HEK293 (cell line): Measurements from ENCODE around the gene ZNF609.

ENCODE experiments used
- BCL11B ChIP-seq: fragments of 450-650 bp; formaldehyde crosslinking; IDR thresholded peaks from 2 replicates; pipeline ENCODE4 v1.5.1; 2016; ENCODE audit warnings: low read depth, missing biosample characterization, missing genetic modification characterization
- GFI1B ChIP-seq: fragments of 450-650 bp; formaldehyde crosslinking; IDR thresholded peaks from 2 replicates; pipeline ENCODE4 v1.5.1; 2016; ENCODE audit warnings: missing biosample characterization, missing genetic modification characterization
- HOXC10 ChIP-seq: sonication (generic); formaldehyde crosslinking; IDR thresholded peaks from 2 replicates; pipeline ENCODE4 v1.8.1; 2023; ENCODE audit warnings: mild to moderate bottlenecking, missing genetic modification reagents
- IKZF3 ChIP-seq: fragments of 450-650 bp; IDR thresholded peaks from 2 replicates; pipeline ENCODE4 v1.5.0; 2018; ENCODE audit warnings: missing biosample characterization, mild to moderate bottlenecking, missing genetic modification characterization, moderate library complexity
- KLF10 ChIP-seq: fragments of 450-650 bp; IDR thresholded peaks from 2 replicates; pipeline ENCODE4 v1.5.1; 2018; ENCODE audit warnings: missing biosample characterization, mild to moderate bottlenecking, missing genetic modification characterization
- MZF1 ChIP-seq: fragments of 450-650 bp; formaldehyde crosslinking; IDR thresholded peaks from 2 replicates; pipeline ENCODE4 v1.5.1; 2017; ENCODE audit warnings: missing biosample characterization, missing genetic modification characterization, borderline replicate concordance
- OSR2 ChIP-seq: fragments of 450-650 bp; formaldehyde crosslinking; IDR thresholded peaks from 2 replicates; pipeline ENCODE4 v1.5.1; 2016; ENCODE audit warnings: missing biosample characterization, missing genetic modification characterization
- OVOL3 ChIP-seq: fragments of 450-650 bp; formaldehyde crosslinking; IDR thresholded peaks from 2 replicates; pipeline ENCODE4 v1.5.1; 2016; ENCODE audit warnings: missing biosample characterization, missing genetic modification characterization
- SETDB1 ChIP-seq: IDR thresholded peaks from one replicate; pipeline ENCODE4 v1.6.1; 2017; ENCODE audit warnings: mild to moderate bottlenecking, low read length, moderate library complexity, mixed read lengths; ENCODE audit not compliant: insufficient read length
- TCF7L2 ChIP-seq: IDR thresholded peaks from 2 replicates; pipeline ENCODE4 v1.6.1; 2011; ENCODE audit warnings: low read depth, mild to moderate bottlenecking, inconsistent platforms, low read length, moderate library complexity, borderline replicate concordance
- WT1 ChIP-seq: fragments of 450-650 bp; formaldehyde crosslinking; IDR thresholded peaks from 2 replicates; pipeline ENCODE4 v1.5.1; 2016; ENCODE audit warnings: missing biosample characterization, missing genetic modification characterization
- ZBTB1 ChIP-seq: fragments of 450-650 bp; formaldehyde crosslinking; IDR thresholded peaks from 2 replicates; pipeline ENCODE4 v1.5.1; 2016; ENCODE audit warnings: missing biosample characterization, missing genetic modification characterization
- ZBTB8A ChIP-seq: fragments of 450-650 bp; formaldehyde crosslinking; IDR thresholded peaks from 2 replicates; pipeline ENCODE4 v1.5.1; 2016; ENCODE audit warnings: missing biosample characterization, missing genetic modification characterization
- ZNF112 ChIP-seq: fragments of 450-650 bp; formaldehyde crosslinking; IDR thresholded peaks from 2 replicates; pipeline ENCODE4 v1.5.0; 2017; ENCODE audit warnings: missing biosample characterization, missing genetic modification characterization
- ZNF114 ChIP-seq: fragments of 450-650 bp; formaldehyde crosslinking; IDR thresholded peaks from 2 replicates; pipeline ENCODE4 v1.5.0; 2017; ENCODE audit warnings: missing biosample characterization, missing genetic modification characterization
- ZNF157 ChIP-seq: fragments of 450-650 bp; formaldehyde crosslinking; IDR thresholded peaks from 2 replicates; pipeline ENCODE4 v1.5.1; 2016; ENCODE audit warnings: missing biosample characterization, missing genetic modification characterization
- ZNF23 ChIP-seq: fragments of 450-650 bp; formaldehyde crosslinking; IDR thresholded peaks from 2 replicates; pipeline ENCODE4 v1.5.1; 2016; ENCODE audit warnings: missing biosample characterization, missing genetic modification characterization, borderline replicate concordance
- ZNF24 ChIP-seq: fragments of 450-650 bp; formaldehyde crosslinking; IDR thresholded peaks from 2 replicates; pipeline ENCODE4 v1.5.1; 2016; ENCODE audit warnings: missing biosample characterization, missing genetic modification characterization
- ZNF274 ChIP-seq, 2 experiments: fragments of 200-500 bp in 1 of 2; fragments of 450-650 bp in 1 of 2; sonication (Bioruptor generic) in 1 of 2; formaldehyde crosslinking in 1 of 2; IDR thresholded peaks; 2 replicates each; pipeline versions ENCODE4 v1.5.1 to v1.6.1; 2014 to 2016; ENCODE audit warnings: borderline replicate concordance in 1 of 2, inconsistent platforms in 1 of 2, low read length in 1 of 2, missing biosample characterization in 1 of 2, missing genetic modification characterization in 1 of 2
- ZNF324 ChIP-seq: fragments of 450-650 bp; formaldehyde crosslinking; IDR thresholded peaks from 2 replicates; pipeline ENCODE4 v1.5.1; 2016; ENCODE audit warnings: missing biosample characterization, missing genetic modification characterization
- ZNF341 ChIP-seq: fragments of 450-650 bp; formaldehyde crosslinking; IDR thresholded peaks from 2 replicates; pipeline ENCODE4; 2016; ENCODE audit warnings: low read depth, missing biosample characterization, missing genetic modification characterization
- ZNF350 ChIP-seq: fragments of 450-650 bp; formaldehyde crosslinking; IDR thresholded peaks from 2 replicates; pipeline ENCODE4 v1.5.0; 2017; ENCODE audit warnings: missing biosample characterization, mild to moderate bottlenecking, missing genetic modification characterization
- ZNF423 ChIP-seq: fragments of 450-650 bp; formaldehyde crosslinking; IDR thresholded peaks from 2 replicates; pipeline ENCODE4 v1.5.1; 2016; ENCODE audit warnings: missing biosample characterization, missing genetic modification characterization
- ZNF426 ChIP-seq: fragments of 450-650 bp; formaldehyde crosslinking; IDR thresholded peaks from 2 replicates; pipeline ENCODE4 v1.5.1; 2017; ENCODE audit warnings: missing biosample characterization, missing genetic modification characterization, mild to moderate bottlenecking, inconsistent platforms, moderate library complexity
- ZNF473 ChIP-seq: fragments of 450-650 bp; formaldehyde crosslinking; IDR thresholded peaks from 2 replicates; pipeline ENCODE4 v1.5.1; 2017; ENCODE audit warnings: missing biosample characterization, missing genetic modification characterization
- ZNF530 ChIP-seq: fragments of 450-650 bp; formaldehyde crosslinking; IDR thresholded peaks from 2 replicates; pipeline ENCODE4 v1.5.1; 2016; ENCODE audit warnings: low read depth, missing biosample characterization, missing genetic modification characterization
- ZNF558 ChIP-seq: fragments of 450-650 bp; formaldehyde crosslinking; IDR thresholded peaks from 2 replicates; pipeline ENCODE4 v1.5.1; 2016; ENCODE audit warnings: missing biosample characterization, missing genetic modification characterization
- ZNF585B ChIP-seq: fragments of 450-650 bp; formaldehyde crosslinking; IDR thresholded peaks from 2 replicates; pipeline ENCODE4 v1.5.1; 2016; ENCODE audit warnings: missing biosample characterization, missing genetic modification characterization
- ZNF610 ChIP-seq: fragments of 450-650 bp; formaldehyde crosslinking; IDR thresholded peaks from 2 replicates; pipeline ENCODE4 v1.5.1; 2016; ENCODE audit warnings: missing biosample characterization, missing genetic modification characterization, borderline replicate concordance
- ZNF624 ChIP-seq: fragments of 450-650 bp; formaldehyde crosslinking; IDR thresholded peaks from 2 replicates; pipeline ENCODE4 v1.5.1; 2017; ENCODE audit warnings: missing biosample characterization, missing genetic modification characterization
- ZNF629 ChIP-seq: fragments of 450-650 bp; formaldehyde crosslinking; IDR thresholded peaks from 2 replicates; pipeline ENCODE4 v1.5.1; 2017; ENCODE audit warnings: missing biosample characterization, missing genetic modification characterization
- ZNF776 ChIP-seq: fragments of 450-650 bp; formaldehyde crosslinking; IDR thresholded peaks from 2 replicates; pipeline ENCODE4 v1.5.0; 2017; ENCODE audit warnings: missing biosample characterization, missing genetic modification characterization, borderline replicate concordance
- ZNF777 ChIP-seq: fragments of 450-650 bp; formaldehyde crosslinking; IDR thresholded peaks from 2 replicates; pipeline ENCODE4 v1.5.1; 2017; ENCODE audit warnings: missing biosample characterization, missing genetic modification characterization, borderline replicate concordance
- ZSCAN30 ChIP-seq: fragments of 450-650 bp; IDR thresholded peaks from 2 replicates; pipeline ENCODE4 v1.5.1; 2018; ENCODE audit warnings: missing biosample characterization, mild to moderate bottlenecking, missing genetic modification characterization, moderate library complexity
- ZSCAN5A ChIP-seq: fragments of 450-650 bp; formaldehyde crosslinking; IDR thresholded peaks from 2 replicates; pipeline ENCODE4 v1.5.1; 2016; ENCODE audit warnings: missing biosample characterization, missing genetic modification characterization
- TF ChIP-seq, protein P1 (sequence below): fragments of 450-650 bp; formaldehyde crosslinking; IDR thresholded peaks from 2 replicates; pipeline ENCODE4 v1.5.1; 2016; ENCODE audit warnings: missing biosample characterization, missing genetic modification characterization
- TF ChIP-seq, protein P2 (sequence below): fragments of 450-650 bp; formaldehyde crosslinking; IDR thresholded peaks from 2 replicates; pipeline ENCODE4 v1.5.1; 2016; ENCODE audit warnings: missing biosample characterization, missing genetic modification characterization
- TF ChIP-seq, protein P3 (sequence below): fragments of 450-650 bp; formaldehyde crosslinking; IDR thresholded peaks from 2 replicates; pipeline ENCODE4 v1.5.1; 2016; ENCODE audit warnings: missing biosample characterization, missing genetic modification characterization

ZNF609 gene

GRCh38 chr15:64521726-64522164 is 61.4 kb downstream of the ZNF609 start (continued):
- no peak for TF ChIP-seq GFI1B (tag by site-specific recombination)
- no peak for TF ChIP-seq ZNF423 (tag by site-specific recombination)
- TF ChIP-seq ZNF341 (tag by site-specific recombination), result no peak
- no peak for TF ChIP-seq ZNF114
- TF ChIP-seq, protein P1, sequence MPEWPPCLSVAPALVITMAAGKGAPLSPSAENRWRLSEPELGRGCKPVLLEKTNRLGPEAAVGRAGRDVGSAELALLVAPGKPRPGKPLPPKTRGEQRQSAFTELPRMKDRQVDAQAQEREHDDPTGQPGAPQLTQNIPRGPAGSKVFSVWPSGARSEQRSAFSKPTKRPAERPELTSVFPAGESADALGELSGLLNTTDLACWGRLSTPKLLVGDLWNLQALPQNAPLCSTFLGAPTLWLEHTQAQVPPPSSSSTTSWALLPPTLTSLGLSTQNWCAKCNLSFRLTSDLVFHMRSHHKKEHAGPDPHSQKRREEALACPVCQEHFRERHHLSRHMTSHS (tag by site-specific recombination), result no peak
- TF ChIP-seq IKZF3 (tag by site-specific recombination), result peak; percentile 53
- TF ChIP-seq ZSCAN5A (tag by site-specific recombination), result no peak
- TF ChIP-seq, protein P2, sequence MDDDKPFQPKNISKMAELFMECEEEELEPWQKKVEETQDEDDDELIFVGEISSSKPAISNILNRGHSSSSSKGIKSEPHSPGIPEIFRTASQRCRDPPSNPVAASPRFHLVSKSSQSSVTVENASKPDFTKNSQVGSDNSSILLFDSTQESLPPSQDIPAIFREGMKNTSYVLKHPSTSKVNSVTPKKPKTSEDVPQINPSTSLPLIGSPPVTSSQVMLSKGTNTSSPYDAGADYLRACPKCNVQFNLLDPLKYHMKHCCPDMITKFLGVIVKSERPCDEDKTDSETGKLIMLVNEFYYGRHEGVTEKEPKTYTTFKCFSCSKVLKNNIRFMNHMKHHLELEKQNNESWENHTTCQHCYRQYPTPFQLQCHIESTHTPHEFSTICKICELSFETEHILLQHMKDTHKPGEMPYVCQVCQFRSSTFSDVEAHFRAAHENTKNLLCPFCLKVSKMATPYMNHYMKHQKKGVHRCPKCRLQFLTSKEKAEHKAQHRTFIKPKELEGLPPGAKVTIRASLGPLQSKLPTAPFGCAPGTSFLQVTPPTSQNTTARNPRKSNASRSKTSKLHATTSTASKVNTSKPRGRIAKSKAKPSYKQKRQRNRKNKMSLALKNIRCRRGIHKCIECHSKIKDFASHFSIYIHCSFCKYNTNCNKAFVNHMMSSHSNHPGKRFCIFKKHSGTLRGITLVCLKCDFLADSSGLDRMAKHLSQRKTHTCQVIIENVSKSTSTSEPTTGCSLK (tag by site-specific recombination), result no peak
- no peak for TF ChIP-seq MZF1
- TF ChIP-seq KLF10 (tag by site-specific recombination), result peak; percentile 43; the same call in 1 of the 2 replicates
- no peak for TF ChIP-seq ZNF473
- TF ChIP-seq WT1 (tag by site-specific recombination), result no peak
- TF ChIP-seq ZNF629 (tag by site-specific recombination), result peak; percentile 56; the same call in 1 of the 2 replicates
- peak; percentile 56 for TF ChIP-seq OSR2 (tag by site-specific recombination)
- TF ChIP-seq ZNF776, result no peak
- TF ChIP-seq ZNF624 (tag by site-specific recombination), result no peak
- 0 out of 2 replicates have a peak, but pooled peaks have one; percentile 15 for TF ChIP-seq ZSCAN30
- no peak for TF ChIP-seq ZNF426
- TF ChIP-seq ZNF530, result no peak
- TF ChIP-seq HOXC10 (CRISPR knock-in tag), result no peak
- TF ChIP-seq OVOL3, result no peak
- no peak for TF ChIP-seq ZNF23 (tag by site-specific recombination)
- no peak for TF ChIP-seq ZNF610 (tag by site-specific recombination)
- no peak for TF ChIP-seq ZNF112 (tag by site-specific recombination)
- TF ChIP-seq ZNF324, result no peak
- no peak for TF ChIP-seq ZNF350 (tag by site-specific recombination)
- TF ChIP-seq SETDB1, result no peak
- 0 out of 2 replicates have a peak, but pooled peaks have one; percentile 12 for TF ChIP-seq ZBTB8A
- TF ChIP-seq, protein P3, sequence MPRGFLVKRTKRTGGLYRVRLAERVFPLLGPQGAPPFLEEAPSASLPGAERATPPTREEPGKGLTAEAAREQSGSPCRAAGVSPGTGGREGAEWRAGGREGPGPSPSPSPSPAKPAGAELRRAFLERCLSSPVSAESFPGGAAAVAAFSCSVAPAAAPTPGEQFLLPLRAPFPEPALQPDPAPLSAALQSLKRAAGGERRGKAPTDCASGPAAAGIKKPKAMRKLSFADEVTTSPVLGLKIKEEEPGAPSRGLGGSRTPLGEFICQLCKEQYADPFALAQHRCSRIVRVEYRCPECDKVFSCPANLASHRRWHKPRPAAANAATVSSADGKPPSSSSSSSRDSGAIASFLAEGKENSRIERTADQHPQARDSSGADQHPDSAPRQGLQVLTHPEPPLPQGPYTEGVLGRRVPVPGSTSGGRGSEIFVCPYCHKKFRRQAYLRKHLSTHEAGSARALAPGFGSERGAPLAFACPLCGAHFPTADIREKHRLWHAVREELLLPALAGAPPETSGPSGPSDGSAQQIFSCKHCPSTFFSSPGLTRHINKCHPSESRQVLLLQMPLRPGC, result 0 out of 2 replicates have a peak, but pooled peaks have one; percentile 19
- TF ChIP-seq TCF7L2, result no peak
- no peak for TF ChIP-seq ZNF274 (IDR thresholded peaks at IDR 0.05; ENCODE audit: low read length)
- no peak for TF ChIP-seq ZNF274 (tag by site-specific recombination; IDR thresholded peaks at IDR 0.05; ENCODE audit: borderline replicate concordance)
- TF ChIP-seq ZBTB1 (tag by site-specific recombination), result no peak
- no peak for TF ChIP-seq ZNF777
- no peak for TF ChIP-seq ZNF558 (tag by site-specific recombination)
- TF ChIP-seq ZNF157 (tag by site-specific recombination), result no peak
- TF ChIP-seq ZNF24 (tag by site-specific recombination), result no peak
- no peak for TF ChIP-seq BCL11B (tag by site-specific recombination)
- no peak for TF ChIP-seq ZNF585B
